Measurements from ENCODE around the gene ATP8B1.

- TF ChIP-seq OSR1 (CRISPR knock-in tag; IDR thresholded peaks at IDR 0.05) (no peak), PATZ1 (CRISPR knock-in tag; IDR thresholded peaks at IDR 0.05; ENCODE audit: borderline replicate concordance) (no peak), TCF4 (CRISPR knock-in tag; IDR thresholded peaks at IDR 0.05; ENCODE audit: borderline replicate concordance) (no peak), ESRRG (CRISPR knock-in tag; IDR thresholded peaks at IDR 0.05) (no peak), ZFP30 (CRISPR knock-in tag; IDR thresholded peaks at IDR 0.05) (no peak), TSHZ2 (CRISPR knock-in tag; IDR thresholded peaks at IDR 0.05) (no peak), SNAI2 (CRISPR knock-in tag; IDR thresholded peaks at IDR 0.05) (no peak)
Measured at GRCh38 chr18:57764995-57765394, 38.1 kb downstream of the ATP8B1 start.

Data from SK-N-SH treated with all-trans-retinoic acid at 6 μM for 48 hours (cell line).